ENCODE data around the gene TCEANC2. TPM values are rescaled to one million over a fixed set of nuclear protein-coding genes. Genes with fewer than 3 reads are reported as not detected.

TCEANC2 gene
- total RNA-seq, 1 experiment from 2014 or later = 4.2 TPM

GRCh38 chr1:54006508-54006907 lies 46.9 kb upstream of the TCEANC2 start:
- no peaks in the 10 kb centered on the region for H3K27me3 ChIP-seq (replicated peaks; ENCODE audit: insufficient read depth, low read depth, low read length, poor library complexity)
- POLR2A ChIA-PET (ENCODE audit: low non-redundant PET) = no interaction called here
- intact Hi-C loops (cut with micrococcal nuclease; ENCODE audit: unreplicated experiment) = no loop called here
- no peaks in the 10 kb centered on the region for H3K4me1 ChIP-seq (ENCODE audit: insufficient read depth, low read length, poor library complexity, severe bottlenecking)
- CTCF ChIA-PET = no interaction called here
- H3K36me3 ChIP-seq (ENCODE audit: insufficient read depth, low read length, poor library complexity, severe bottlenecking) = no peaks in the 10 kb centered on the region
- no peak overlapping the region for H3K4me3 ChIP-seq (ENCODE audit: low read depth, low read length, poor library complexity, severe bottlenecking)
- no peak for DNase-seq (ENCODE audit: low spot score)
- no peaks in the 10 kb centered on the region for H3K9me3 ChIP-seq (ENCODE audit: low read depth, low read length, poor library complexity, severe bottlenecking)
- no peak overlapping the region for H3K27ac ChIP-seq (ENCODE audit: low read depth, low read length, poor library complexity, severe bottlenecking)
- BruUV-seq (replicated peaks) = no TSS peak
- TF ChIP-seq EZH2 (IDR thresholded peaks at IDR 0.05; ENCODE audit: borderline replicate concordance, low read depth, low read length, poor library complexity, severe bottlenecking) (no peak), CTCF (conservative IDR thresholded peaks at IDR 0.05; ENCODE audit: low read depth, low read length) (no peak)

- no peak for DNase-seq (ENCODE audit: low spot score)
- Histone ChIP-seq H3K9me3 (ENCODE audit: low read depth, low read length, poor library complexity, severe bottlenecking) (no peaks in the 10 kb centered on the region), H3K36me3 (ENCODE audit: insufficient read depth, low read length, poor library complexity, severe bottlenecking) (no peaks in the 10 kb centered on the region), H3K27ac (ENCODE audit: low read depth, low read length, poor library complexity, severe bottlenecking) (no peak overlapping the region), H3K4me1 (ENCODE audit: insufficient read depth, low read length, poor library complexity, severe bottlenecking) (no peaks in the 10 kb centered on the region), H3K4me3 (ENCODE audit: low read depth, low read length, poor library complexity, severe bottlenecking) (no peak overlapping the region), H3K27me3 (replicated peaks; ENCODE audit: insufficient read depth, low read depth, low read length, poor library complexity) (no peaks in the 10 kb centered on the region)
- POLR2A ChIA-PET (ENCODE audit: low non-redundant PET) = no interaction called here
- intact Hi-C loops (cut with micrococcal nuclease; ENCODE audit: unreplicated experiment) = no loop called here
- no TSS peak for BruUV-seq (replicated peaks)
- no peak for TF ChIP-seq EZH2 (IDR thresholded peaks at IDR 0.05; ENCODE audit: borderline replicate concordance, low read depth, low read length, poor library complexity, severe bottlenecking)
- no peak for TF ChIP-seq CTCF (conservative IDR thresholded peaks at IDR 0.05; ENCODE audit: low read depth, low read length)
- CTCF ChIA-PET = no interaction called here
Measured at GRCh38 chr1:54007613-54008012, 45.8 kb upstream of the TCEANC2 start.

GRCh38 chr1:54008876-54009275 lies 44.5 kb upstream of the TCEANC2 start:
- Histone ChIP-seq H3K4me3 (ENCODE audit: low read depth, low read length, poor library complexity, severe bottlenecking) (no peak overlapping the region), H3K36me3 (ENCODE audit: insufficient read depth, low read length, poor library complexity, severe bottlenecking) (no peaks in the 10 kb centered on the region), H3K27me3 (replicated peaks; ENCODE audit: insufficient read depth, low read depth, low read length, poor library complexity) (no peaks in the 10 kb centered on the region), H3K9me3 (ENCODE audit: low read depth, low read length, poor library complexity, severe bottlenecking) (no peaks in the 10 kb centered on the region), H3K27ac (ENCODE audit: low read depth, low read length, poor library complexity, severe bottlenecking) (no peak overlapping the region), H3K4me1 (ENCODE audit: insufficient read depth, low read length, poor library complexity, severe bottlenecking) (no peaks in the 10 kb centered on the region)
- no TSS peak for BruUV-seq (replicated peaks)
- POLR2A ChIA-PET (ENCODE audit: low non-redundant PET) = no interaction called here
- CTCF ChIA-PET = no interaction called here
- no peak for DNase-seq (ENCODE audit: low spot score)
- no peak for TF ChIP-seq CTCF (conservative IDR thresholded peaks at IDR 0.05; ENCODE audit: low read depth, low read length)
- TF ChIP-seq EZH2 (IDR thresholded peaks at IDR 0.05; ENCODE audit: borderline replicate concordance, low read depth, low read length, poor library complexity, severe bottlenecking) = no peak
- intact Hi-C loops (cut with micrococcal nuclease; ENCODE audit: unreplicated experiment) = no loop called here

Measured in A673 (cell line).